Stimulated activated CD8-positive, alpha-beta memory T cell treated with anti-CD3 and anti-CD28 coated beads, Interleukin-7, amount 100 ng/mL, for 1 hour (primary cell): ENCODE measurements around the gene RPS23.

Source experiments
- DNase-seq, 2 donors: peaks; one replicate each; pipeline ENCODE4 v3.0.0-alpha.2; 2020; ENCODE audit warnings: low read depth in 2 of 2

Gene RPS23

DNA sequence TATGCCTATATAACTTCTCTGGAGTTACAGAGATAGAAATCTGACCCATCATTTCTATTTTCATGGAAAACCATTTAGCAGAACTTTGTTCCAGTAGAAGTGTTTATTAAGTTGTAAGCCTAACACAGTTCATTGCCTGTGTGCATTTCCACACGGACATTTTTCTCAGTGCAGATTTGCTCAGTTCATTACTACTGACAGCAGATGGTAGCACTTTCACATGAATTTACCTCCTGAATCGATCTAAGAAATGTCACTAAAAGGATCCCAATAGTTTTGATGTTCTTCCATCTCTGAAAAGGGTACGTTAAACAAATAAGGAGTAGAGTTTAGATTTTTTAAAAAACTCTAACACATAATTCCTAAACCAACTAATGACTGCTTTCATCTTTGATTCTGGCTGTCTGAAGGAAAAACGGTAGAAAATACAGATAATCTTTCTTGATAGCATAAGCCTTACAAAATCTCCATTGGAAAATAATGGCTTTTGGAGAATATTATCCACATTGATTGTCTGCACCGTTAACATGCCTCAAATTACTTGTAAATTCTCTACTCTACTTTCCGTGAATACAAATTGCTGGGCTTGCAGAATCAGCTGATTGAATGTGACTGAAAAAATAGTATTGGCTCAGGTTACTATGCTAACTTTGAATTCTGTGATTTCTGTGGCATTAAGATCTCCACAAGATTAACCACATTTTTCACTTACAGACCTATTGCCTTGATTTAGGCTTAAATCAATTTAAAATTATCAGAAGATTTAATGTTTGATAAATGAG, 33.1 kb downstream of the RPS23 start:
- no peak for DNase-seq

DNA sequence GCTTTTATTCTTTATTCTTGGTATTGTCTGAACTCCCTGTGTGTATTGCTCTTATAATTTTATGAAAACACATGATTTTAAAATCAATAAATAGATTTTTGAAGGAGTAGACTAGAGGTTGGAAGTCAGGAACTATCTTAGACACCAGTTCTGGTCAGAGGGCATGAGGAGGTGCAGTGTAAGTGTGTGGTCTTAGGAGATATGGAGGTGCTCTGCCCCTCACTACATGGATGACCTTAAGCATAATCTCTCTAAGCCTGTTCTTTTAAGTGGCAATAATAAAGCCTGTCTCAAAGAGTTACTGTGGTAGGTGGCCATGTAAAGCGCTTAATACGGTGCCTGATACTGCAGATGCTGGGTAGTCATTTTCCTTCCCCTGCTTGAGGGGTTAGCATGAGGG, 34.0 kb downstream of the RPS23 start:
- DNase-seq: no peak

DNA sequence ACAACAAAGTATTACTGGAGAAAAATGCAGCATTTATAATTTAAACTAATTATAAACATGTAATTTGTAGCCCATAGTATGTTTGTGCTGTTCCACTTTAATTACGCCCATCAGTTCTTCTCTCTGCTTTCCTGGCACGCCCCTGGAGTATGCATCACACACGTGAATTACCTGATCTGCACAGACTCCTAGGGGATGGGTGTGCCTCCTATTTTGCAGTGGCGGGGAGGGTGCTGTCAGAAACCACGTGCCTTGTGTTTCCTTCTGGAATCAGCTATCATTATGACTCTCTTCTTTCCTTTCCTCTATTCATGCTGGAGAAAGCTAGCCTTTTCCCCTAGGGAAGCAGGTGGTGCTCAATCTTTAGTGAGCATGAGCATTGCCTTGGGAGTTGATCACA, 43.3 kb downstream of the RPS23 start:
- DNase-seq: no peak

DNA sequence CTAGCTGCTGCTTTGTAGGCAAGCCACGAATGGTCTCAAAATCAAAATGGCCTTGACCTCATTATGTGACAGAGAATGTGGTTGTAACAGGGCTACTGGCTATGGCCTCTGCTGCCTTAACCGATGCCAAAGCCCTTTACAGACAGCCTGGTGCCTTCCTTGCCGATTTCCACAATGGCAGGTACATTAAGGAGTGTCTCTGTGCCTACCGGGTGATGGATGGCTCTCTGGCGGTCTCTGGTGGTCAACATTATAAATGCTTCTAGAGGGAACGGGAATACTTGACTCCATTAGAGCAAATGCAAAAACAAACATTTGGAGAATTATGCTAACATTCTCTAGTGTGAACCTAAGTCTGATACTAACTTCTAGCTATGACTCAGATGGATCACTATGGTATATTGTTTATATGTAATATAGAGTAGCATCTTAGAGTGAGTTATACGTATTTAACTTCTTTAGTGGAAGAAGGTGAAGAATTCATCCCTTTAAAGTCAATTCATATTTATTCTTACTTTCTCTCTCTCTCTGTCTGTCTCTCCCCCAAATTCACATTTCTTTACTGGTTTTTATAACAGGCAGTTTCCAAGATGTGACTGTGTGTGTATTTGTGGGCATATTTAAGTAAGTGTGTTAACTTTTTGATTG, 52.5 kb downstream of the RPS23 start:
- peak; percentile 17 to 21 for DNase-seq
